Cardiac muscle cell (in vitro differentiated cells and primary cell): ENCODE data around the gene MIAT. TPM values are rescaled to one million over a fixed set of nuclear protein-coding genes. Genes with fewer than 3 reads are reported as not detected.

ENCODE experiments used
- DNase-seq, 2 donors: peaks; one replicate each; pipeline versions ENCODE4 v3.0.0 to v3.0.0-alpha.2; 2010 to 2017; ENCODE audit warnings: low read depth in 1 of 2, low spot score in 1 of 2
- H3K27ac ChIP-seq: fragments of 200-600 bp; sonication (generic); 2 replicates; pipeline ENCODE4 v1.5.1; 2016
- H3K27me3 ChIP-seq: fragments of 200-600 bp; sonication (generic); 2 replicates; pipeline ENCODE4 v1.6.0; 2016; ENCODE audit warnings: control low read depth
- H3K36me3 ChIP-seq: fragments of 200-600 bp; sonication (generic); 2 replicates; pipeline ENCODE4 v1.5.1; 2016; ENCODE audit warnings: control low read depth
- H3K4me1 ChIP-seq: fragments of 200-600 bp; sonication (generic); 2 replicates; pipeline ENCODE4 v1.8.1; 2017; ENCODE audit warnings: low read depth, mild to moderate bottlenecking, mixed run types
- H3K4me3 ChIP-seq: fragments of 200-600 bp; sonication (generic); 2 replicates; pipeline ENCODE4 v1.5.1; 2016; ENCODE audit warnings: mild to moderate bottlenecking
- H3K9me3 ChIP-seq: fragments of 200-600 bp; sonication (generic); 2 replicates; pipeline ENCODE4 v1.5.1; 2017; ENCODE audit warnings: low read depth, mild to moderate bottlenecking, control low read depth
- CTCF ChIP-seq: IDR thresholded peaks from 2 replicates; pipeline ENCODE4 v1.5.1; 2012; ENCODE audit warnings: low read depth, mild to moderate bottlenecking, low read length
- polyA plus RNA-seq: library from polyadenylated mRNA; unstranded; fragments of >200 nt; fragmentation: Nextera tagmentation; extraction: Ambion mirVana; gene quantifications from 2 replicates; pipeline ENCODE4 v1.2.1, GENCODE V29; 2016
- total RNA-seq: library from RNA; depleted of rRNA; stranded (reverse); fragments of >200 nt; gene quantifications from 2 replicates; pipeline ENCODE4 v1.2.3, GENCODE V29; 2016

MIAT gene
- total and polyA plus RNA-seq, 2 experiments from 2014 or later, result 0.11 to 0.66 TPM

DNA sequence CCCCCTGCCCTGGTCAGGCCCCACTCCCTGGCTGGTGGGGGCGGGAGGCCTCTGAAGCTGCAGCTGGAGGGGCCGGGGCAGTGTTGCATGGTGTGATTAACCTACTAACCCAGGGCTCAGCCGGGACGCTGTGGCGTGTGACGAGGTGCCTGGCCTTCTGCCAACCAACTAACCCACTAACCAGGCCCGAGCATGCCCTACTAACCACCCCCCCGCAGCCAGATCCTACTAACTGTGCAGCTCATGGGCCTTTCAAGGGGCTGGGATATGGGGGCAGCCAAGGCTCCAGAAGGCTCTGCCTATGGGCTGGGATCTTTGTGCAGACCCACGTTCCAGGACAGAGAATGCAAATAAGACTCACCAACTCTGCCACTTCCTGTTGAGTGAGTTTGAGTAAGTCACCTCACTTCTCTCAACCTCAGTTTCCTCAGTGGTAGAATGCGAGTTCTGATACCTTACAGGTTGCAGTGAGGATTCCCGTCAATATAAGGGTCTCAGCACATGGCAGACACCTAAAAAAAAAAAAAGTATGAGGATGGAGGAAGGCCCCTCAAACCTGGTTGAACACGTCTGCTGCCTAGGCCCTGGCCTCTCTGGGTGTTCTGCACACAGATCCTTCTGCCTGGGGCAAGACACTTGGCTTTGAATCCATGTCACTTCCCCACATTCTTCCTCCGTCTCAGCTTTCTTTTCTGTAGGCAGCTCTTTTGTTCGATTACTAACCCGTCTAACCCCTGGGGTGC is 14.1 kb downstream of the MIAT start:
- no peak for TF ChIP-seq CTCF
- peaks cover 7% of the 10 kb centered on the region for H3K4me1 ChIP-seq
- no peaks in the 10 kb centered on the region for H3K27me3 ChIP-seq
- no peaks in the 10 kb centered on the region for H3K36me3 ChIP-seq
- no peaks in the 10 kb centered on the region for H3K9me3 ChIP-seq
- no peak overlapping the region for H3K27ac ChIP-seq
- DNase-seq, result no peak
- no peak overlapping the region for H3K4me3 ChIP-seq

- DNase-seq, result no peak
- H3K4me3 ChIP-seq, result peak overlapping the region; percentile 65
- H3K9me3 ChIP-seq, result no peaks in the 10 kb centered on the region
- TF ChIP-seq CTCF, result no peak
- peaks cover 7% of the 10 kb centered on the region for H3K4me1 ChIP-seq
- no peaks in the 10 kb centered on the region for H3K36me3 ChIP-seq
- H3K27ac ChIP-seq, result peak overlapping the region; percentile 97
- no peaks in the 10 kb centered on the region for H3K27me3 ChIP-seq
These were observed 14.7 kb downstream of the MIAT start for GRCh38 chr22:26672060-26672471.

- Histone ChIP-seq H3K27me3 (no peaks in the 10 kb centered on the region), H3K36me3 (no peaks in the 10 kb centered on the region), H3K27ac (peak overlapping the region; percentile 97), H3K4me1 (peaks cover 7% of the 10 kb centered on the region), H3K9me3 (no peaks in the 10 kb centered on the region), H3K4me3 (peak overlapping the region; percentile 65)
- DNase-seq, result peak; percentile 89 to 96
- TF ChIP-seq CTCF, result peak; percentile 69
These were observed 15.4 kb downstream of the MIAT start for GRCh38 chr22:26672590-26673468.

DNA sequence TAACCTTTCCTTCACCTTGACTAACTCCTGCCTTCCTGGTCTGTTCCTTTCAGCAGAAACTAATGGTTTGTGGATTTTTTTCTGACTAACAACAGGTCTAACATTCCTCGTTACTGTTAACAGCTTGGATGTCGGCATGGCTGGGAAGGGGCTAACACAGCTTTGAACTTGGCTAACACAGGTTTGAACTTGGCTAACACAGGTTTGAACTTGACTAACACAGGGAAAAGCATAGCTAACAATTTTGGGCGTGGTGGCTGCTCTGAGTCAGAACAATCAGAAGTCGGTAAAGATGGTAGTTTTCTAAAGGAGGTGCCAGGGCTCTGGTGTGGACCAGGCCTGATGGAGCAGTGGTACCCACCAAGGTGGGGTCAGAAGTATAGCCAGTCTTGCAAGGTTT is 16.1 kb downstream of the MIAT start:
- no peak for TF ChIP-seq CTCF
- Histone ChIP-seq H3K9me3 (no peaks in the 10 kb centered on the region), H3K4me3 (peak overlapping the region; percentile 65), H3K4me1 (peaks cover 7% of the 10 kb centered on the region), H3K36me3 (no peaks in the 10 kb centered on the region), H3K27me3 (no peaks in the 10 kb centered on the region), H3K27ac (peak overlapping the region; percentile 97)
- no peak for DNase-seq

GRCh38 chr22:26674211-26675190 is 17.1 kb downstream of the MIAT start:
- Histone ChIP-seq H3K27me3 (no peaks in the 10 kb centered on the region), H3K4me3 (peak overlapping the region; percentile 65), H3K4me1 (peaks cover 7% of the 10 kb centered on the region), H3K36me3 (no peaks in the 10 kb centered on the region), H3K9me3 (no peaks in the 10 kb centered on the region), H3K27ac (no peak overlapping the region)
- DNase-seq, result no peak
- no peak for TF ChIP-seq CTCF
